H9 (cell line): ENCODE results near the gene KDF1. TPM values are rescaled to one million over a fixed set of nuclear protein-coding genes. Genes with fewer than 3 reads are reported as not detected.

Experiments
- DNase-seq: peaks from one replicate; pipeline ENCODE4 v3.0.0-alpha.2; 2017
- H2AFZ ChIP-seq: one replicate; pipeline ENCODE4 v1.6.1; 2013; ENCODE audit warnings: mild to moderate bottlenecking, low read length, control low read depth, moderate library complexity
- H2AK5ac ChIP-seq: 2 replicates; pipeline ENCODE4 v1.6.1; 2013; ENCODE audit warnings: low read length, control low read depth, mixed read lengths; ENCODE audit not compliant: insufficient read length
- H2BK120ac ChIP-seq: one replicate; pipeline ENCODE4 v1.6.1; 2013; ENCODE audit warnings: low read depth, mild to moderate bottlenecking, low read length, control low read depth, inconsistent platforms; ENCODE audit not compliant: poor library complexity, severe bottlenecking
- H2BK12ac ChIP-seq: 2 replicates; pipeline ENCODE4 v1.6.1; 2013; ENCODE audit warnings: low read length, control low read depth, mixed read lengths, low read depth; ENCODE audit not compliant: insufficient read length
- H2BK15ac ChIP-seq: 2 replicates; pipeline ENCODE4 v1.6.1; 2013; ENCODE audit warnings: low read depth, low read length, control low read depth
- H2BK20ac ChIP-seq: one replicate; pipeline ENCODE4 v1.6.1; 2013; ENCODE audit warnings: low read depth, mild to moderate bottlenecking, low read length, control low read depth, inconsistent platforms; ENCODE audit not compliant: poor library complexity, severe bottlenecking
- H2BK5ac ChIP-seq: 2 replicates; pipeline ENCODE4 v1.6.1; 2013; ENCODE audit warnings: low read length, control low read depth, mixed read lengths; ENCODE audit not compliant: insufficient read length
- H3K14ac ChIP-seq: 2 replicates; pipeline ENCODE4 v1.6.1; 2013; ENCODE audit warnings: low read length, control low read depth; ENCODE audit not compliant: insufficient read depth
- H3K18ac ChIP-seq: 2 replicates; pipeline ENCODE4 v1.6.1; 2013; ENCODE audit warnings: low read depth, mild to moderate bottlenecking, mixed read lengths, low read length, control low read depth; ENCODE audit not compliant: insufficient read length
- H3K23ac ChIP-seq: 2 replicates; pipeline ENCODE4 v1.6.1; 2013; ENCODE audit warnings: low read length, control low read depth, mixed read lengths, low read depth; ENCODE audit not compliant: insufficient read length
- H3K23me2 ChIP-seq: 2 replicates; pipeline ENCODE4 v1.6.1; 2013; ENCODE audit warnings: low read depth, mild to moderate bottlenecking, mixed read lengths, low read length, control low read depth; ENCODE audit not compliant: insufficient read length, poor library complexity, severe bottlenecking
- H3K27ac ChIP-seq: 2 replicates; pipeline ENCODE4 v1.5.1; 2013; ENCODE audit warnings: low read length, control low read depth, mixed read lengths, low read depth; ENCODE audit not compliant: insufficient read length
- H3K27me3 ChIP-seq: 2 replicates; pipeline ENCODE4 v1.6.1; 2013; ENCODE audit warnings: low read length, control low read depth, inconsistent platforms; ENCODE audit not compliant: insufficient read depth
- H3K4ac ChIP-seq: 2 replicates; pipeline ENCODE4 v1.6.1; 2013; ENCODE audit warnings: low read depth, mild to moderate bottlenecking, control low read depth, inconsistent platforms, low read length, moderate library complexity
- H3K4me1 ChIP-seq: 2 replicates; pipeline ENCODE4 v1.6.1; 2013; ENCODE audit warnings: low read length, control low read depth, inconsistent platforms; ENCODE audit not compliant: insufficient read depth
- H3K4me2 ChIP-seq: 2 replicates; pipeline ENCODE4 v1.6.1; 2013; ENCODE audit warnings: low read length, control low read depth, mixed read lengths; ENCODE audit not compliant: insufficient read length, insufficient read depth
- H3K56ac ChIP-seq: 2 replicates; pipeline ENCODE4 v1.6.1; 2013; ENCODE audit warnings: low read depth, mild to moderate bottlenecking, mixed read lengths, low read length, control low read depth; ENCODE audit not compliant: insufficient read length
- H3K79me1 ChIP-seq: 2 replicates; pipeline ENCODE4 v1.6.1; 2013; ENCODE audit warnings: low read depth, mild to moderate bottlenecking, moderate library complexity, low read length, control low read depth, inconsistent platforms; ENCODE audit not compliant: insufficient read depth, poor library complexity, severe bottlenecking
- H3K79me2 ChIP-seq: 2 replicates; pipeline ENCODE4 v1.6.1; 2013; ENCODE audit warnings: low read length, control low read depth, inconsistent platforms; ENCODE audit not compliant: insufficient read depth
- H3K9ac ChIP-seq: 2 replicates; pipeline ENCODE4 v1.6.1; 2013; ENCODE audit warnings: low read length, control low read depth, mixed read lengths; ENCODE audit not compliant: insufficient read length; ENCODE audit errors: extremely low read depth
- H3K9me3 ChIP-seq: one replicate; pipeline ENCODE4 v1.6.1; 2013; ENCODE audit warnings: low read depth, low read length, inconsistent platforms; ENCODE audit not compliant: control insufficient read depth
- H3T11ph ChIP-seq: one replicate; pipeline ENCODE4 v1.6.1; 2013; ENCODE audit warnings: mild to moderate bottlenecking, low read length, control low read depth, inconsistent platforms
- H4K20me1 ChIP-seq: one replicate; pipeline ENCODE4 v1.6.1; 2013; ENCODE audit not compliant: control insufficient read depth, insufficient read length, insufficient read depth
- H4K5ac ChIP-seq: 2 replicates; pipeline ENCODE4 v1.6.1; 2013; ENCODE audit warnings: low read depth, mild to moderate bottlenecking, mixed read lengths, low read length, control low read depth; ENCODE audit not compliant: insufficient read length
- H4K8ac ChIP-seq: replicated peaks from 2 replicates; pipeline ENCODE4 v1.6.1; 2013; ENCODE audit warnings: low read length, control low read depth, mixed read lengths, low read depth; ENCODE audit not compliant: insufficient read length
- H4K91ac ChIP-seq: 2 replicates; pipeline ENCODE4 v1.6.1; 2013; ENCODE audit warnings: low read depth, mild to moderate bottlenecking, moderate library complexity, mixed read lengths, low read length, control low read depth; ENCODE audit not compliant: insufficient read length
- H3K27ac Mint-ChIP-seq, 3 experiments: 2 replicates in 2 of 3; 3 replicates in 1 of 3; pipeline ENCODE4 v1.8.0; 2020 to 2021; ENCODE audit warnings: mixed read lengths in 3 of 3, mild to moderate bottlenecking in 1 of 3, moderate library complexity in 1 of 3
- H3K27me3 Mint-ChIP-seq: 2 replicates; pipeline ENCODE4 v1.8.0; 2021; ENCODE audit warnings: low read depth, mild to moderate bottlenecking, moderate library complexity, mixed read lengths
- H3K36me3 Mint-ChIP-seq, 3 experiments: 2 replicates in 2 of 3; 3 replicates in 1 of 3; pipeline ENCODE4 v1.8.0; 2020 to 2021; ENCODE audit warnings: low read depth in 3 of 3, mixed read lengths in 3 of 3; ENCODE audit not compliant: insufficient read depth in 1 of 3
- H3K4me1 Mint-ChIP-seq, 2 experiments: 2 replicates each; pipeline ENCODE4 v1.8.0; 2020; ENCODE audit warnings: mixed read lengths in 2 of 2
- H3K4me3 Mint-ChIP-seq, 2 experiments: 2 replicates in 1 of 2; 3 replicates in 1 of 2; pipeline ENCODE4 v1.8.0; 2020 to 2021; ENCODE audit warnings: mild to moderate bottlenecking in 2 of 2, mixed read lengths in 2 of 2, moderate library complexity in 1 of 2
- H3K9me3 Mint-ChIP-seq, 2 experiments: 2 replicates in 1 of 2; 3 replicates in 1 of 2; pipeline ENCODE4 v1.8.0; 2020; ENCODE audit warnings: mild to moderate bottlenecking in 2 of 2, mixed read lengths in 2 of 2, moderate library complexity in 1 of 2
- WGBS: extraction: QIAGEN DNeasy Blood & Tissue Kit; methylation state at CpG from one replicate; pipeline ENCODE4 v1.1.7; 2013; ENCODE audit warnings: missing lambda C conversion rate, low lambda C conversion rate, mixed read lengths; ENCODE audit not compliant: insufficient read length; ENCODE audit errors: extremely low coverage; 5-methylcytosine and 5-hydroxymethylcytosine counted together
- total RNA-seq: library from RNA; stranded (reverse); gene quantifications from 2 replicates; pipeline ENCODE4 v1.2.1, GENCODE V29; 2021
- TF ChIP-seq, protein P1 (sequence below): fragments of 200-600 bp; sonication (generic); conservative IDR thresholded peaks from 3 replicates; pipeline ENCODE4 v1.8.0; 2021; ENCODE audit warnings: antibody characterized with exemption, mild to moderate bottlenecking

KDF1 gene
- total RNA-seq, 1 experiment from 2014 or later: 17.6 TPM

DNA sequence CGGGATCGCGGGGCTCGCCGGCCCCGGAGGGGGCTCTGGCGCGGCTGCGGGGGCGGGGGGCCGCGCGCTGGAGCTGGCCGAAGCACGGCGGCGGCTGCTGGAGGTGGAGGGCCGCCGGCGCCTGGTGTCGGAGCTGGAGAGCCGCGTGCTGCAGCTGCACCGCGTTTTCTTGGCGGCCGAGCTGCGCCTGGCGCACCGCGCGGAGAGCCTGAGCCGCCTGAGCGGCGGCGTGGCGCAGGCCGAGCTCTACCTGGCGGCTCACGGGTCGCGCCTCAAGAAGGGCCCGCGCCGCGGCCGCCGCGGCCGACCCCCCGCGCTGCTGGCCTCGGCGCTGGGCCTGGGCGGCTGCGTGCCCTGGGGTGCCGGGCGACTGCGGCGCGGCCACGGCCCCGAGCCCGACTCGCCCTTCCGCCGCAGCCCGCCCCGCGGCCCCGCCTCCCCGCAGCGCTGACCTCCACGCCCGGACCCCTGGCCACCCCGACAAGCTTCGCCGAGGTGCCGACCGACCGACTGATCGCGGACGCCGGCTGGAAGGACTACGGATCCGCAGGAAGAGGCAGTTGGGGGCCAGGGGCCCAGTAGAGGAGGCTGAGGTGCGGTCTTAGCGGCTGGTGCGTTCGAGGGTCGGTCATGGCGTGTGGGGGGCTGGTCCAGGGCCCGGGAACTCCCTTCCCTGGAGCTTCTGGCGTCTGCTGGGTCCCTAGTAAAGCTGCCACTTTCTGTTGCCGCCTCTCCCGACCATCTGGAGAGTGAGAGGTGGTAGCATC lies 33.9 kb upstream of the KDF1 start:
- Histone ChIP-seq H3K79me1 (no peaks in the 10 kb centered on the region), H2BK12ac (no peak overlapping the region), H3K23me2 (peaks cover 18% of the 10 kb centered on the region), H2BK5ac (no peak overlapping the region), H3K9me3 (no peaks in the 10 kb centered on the region), H4K20me1 (no peaks in the 10 kb centered on the region), H2BK20ac (no peak overlapping the region), H4K91ac (no peak overlapping the region), H4K5ac (no peak overlapping the region), H2AFZ (no peak overlapping the region), H3K56ac (no peak overlapping the region), H3K9ac (peak overlapping the region; percentile 57), H3K27ac (no peak overlapping the region), H2BK120ac (no peak overlapping the region), H3K18ac (no peak overlapping the region), H3T11ph (no peak overlapping the region), H3K4me2 (peak overlapping the region; percentile 60), H3K79me2 (peaks cover 3% of the 10 kb centered on the region; the same call in 1 of the 2 replicates), H2AK5ac (no peak overlapping the region), H4K8ac (no peak overlapping the region), H3K4me1 (peaks cover 17% of the 10 kb centered on the region), H3K4ac (no peak overlapping the region), H2BK15ac (no peak overlapping the region), H3K14ac (peak overlapping the region; percentile 37), H3K23ac (no peak overlapping the region), H3K27me3 (no peaks in the 10 kb centered on the region)
- TF ChIP-seq, protein P1, sequence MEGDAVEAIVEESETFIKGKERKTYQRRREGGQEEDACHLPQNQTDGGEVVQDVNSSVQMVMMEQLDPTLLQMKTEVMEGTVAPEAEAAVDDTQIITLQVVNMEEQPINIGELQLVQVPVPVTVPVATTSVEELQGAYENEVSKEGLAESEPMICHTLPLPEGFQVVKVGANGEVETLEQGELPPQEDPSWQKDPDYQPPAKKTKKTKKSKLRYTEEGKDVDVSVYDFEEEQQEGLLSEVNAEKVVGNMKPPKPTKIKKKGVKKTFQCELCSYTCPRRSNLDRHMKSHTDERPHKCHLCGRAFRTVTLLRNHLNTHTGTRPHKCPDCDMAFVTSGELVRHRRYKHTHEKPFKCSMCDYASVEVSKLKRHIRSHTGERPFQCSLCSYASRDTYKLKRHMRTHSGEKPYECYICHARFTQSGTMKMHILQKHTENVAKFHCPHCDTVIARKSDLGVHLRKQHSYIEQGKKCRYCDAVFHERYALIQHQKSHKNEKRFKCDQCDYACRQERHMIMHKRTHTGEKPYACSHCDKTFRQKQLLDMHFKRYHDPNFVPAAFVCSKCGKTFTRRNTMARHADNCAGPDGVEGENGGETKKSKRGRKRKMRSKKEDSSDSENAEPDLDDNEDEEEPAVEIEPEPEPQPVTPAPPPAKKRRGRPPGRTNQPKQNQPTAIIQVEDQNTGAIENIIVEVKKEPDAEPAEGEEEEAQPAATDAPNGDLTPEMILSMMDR: no peak
- H3K4me1 Mint-ChIP-seq: peaks cover 55 to 58% of the 10 kb centered on the region in 2 experiments
- H3K36me3 Mint-ChIP-seq: peaks cover 3 to 20% (median 16%) of the 10 kb centered on the region in 3 experiments; a peak in 5 of 7 replicates
- H3K9me3 Mint-ChIP-seq: no peaks in the 10 kb centered on the region
- no CpG with 5 or more reads among the region's 97 CpGs for WGBS
- peak; percentile 32 for DNase-seq
- H3K4me3 Mint-ChIP-seq: peak overlapping the region; percentile 85 to 95
- peaks cover 26% of the 10 kb centered on the region for H3K27me3 Mint-ChIP-seq
- peak overlapping the region in 1 of 3 experiments; percentile 91; a peak in 1 of 7 replicates for H3K27ac Mint-ChIP-seq
